ENCODE data around the gene ZNF134.

- no peak for TF ChIP-seq CTCF (tag by site-specific recombination; IDR thresholded peaks at IDR 0.05)
- no peak for TF ChIP-seq ZNF354C (tag by site-specific recombination; IDR thresholded peaks at IDR 0.05; ENCODE audit: borderline replicate concordance, low read depth)
- TF ChIP-seq ZBTB44 (tag by site-specific recombination; IDR thresholded peaks at IDR 0.05), result no peak
- no peak for TF ChIP-seq HOXA7 (CRISPR knock-in tag; IDR thresholded peaks at IDR 0.05; ENCODE audit: borderline replicate concordance)
These were observed 54.6 kb downstream of the ZNF134 start, which contains the start of gene ZSCAN4 for GRCh38 chr19:57668635-57669034.

Data from HEK293 (cell line).